Activated CD4-positive, alpha-beta T cell treated with anti-CD3 and anti-CD28 coated beads, Interleukin-2, amount 50 U/mL, for 1 hour (primary cell): ENCODE results near the gene EPC2.
A peak's percentile ranks its signal among the peaks of the same experiment; 100 is the strongest.
"Not testable (repeated sequence)": the region's sequence is repeated elsewhere in the genome, so short reads cannot be mapped to it uniquely, and the experiment has no call there.

Source experiments
- DNase-seq: peaks from one replicate; pipeline ENCODE4 v3.0.0-alpha.2; 2020

EPC2 gene

DNA sequence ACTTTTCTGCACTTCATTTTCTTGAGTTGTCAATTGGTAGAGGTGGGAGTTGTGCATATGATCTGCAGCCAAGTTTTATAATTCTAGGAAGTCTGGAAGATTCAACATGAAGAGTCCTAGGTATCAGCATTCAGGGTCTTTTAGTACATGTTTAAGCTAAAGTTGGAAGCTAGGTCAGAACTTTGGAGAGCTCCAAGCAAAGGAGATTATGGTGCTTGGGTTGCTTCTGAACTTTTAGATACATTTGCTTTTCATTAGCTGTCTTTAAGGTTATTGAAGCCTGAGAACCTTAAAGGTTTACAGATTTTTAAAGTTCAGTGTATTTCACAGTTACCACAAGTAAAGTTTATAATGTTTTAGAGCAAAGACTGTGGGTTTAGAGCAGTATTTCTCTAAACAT lies 85.5 kb downstream of the EPC2 start:
- no peak for DNase-seq

DNA sequence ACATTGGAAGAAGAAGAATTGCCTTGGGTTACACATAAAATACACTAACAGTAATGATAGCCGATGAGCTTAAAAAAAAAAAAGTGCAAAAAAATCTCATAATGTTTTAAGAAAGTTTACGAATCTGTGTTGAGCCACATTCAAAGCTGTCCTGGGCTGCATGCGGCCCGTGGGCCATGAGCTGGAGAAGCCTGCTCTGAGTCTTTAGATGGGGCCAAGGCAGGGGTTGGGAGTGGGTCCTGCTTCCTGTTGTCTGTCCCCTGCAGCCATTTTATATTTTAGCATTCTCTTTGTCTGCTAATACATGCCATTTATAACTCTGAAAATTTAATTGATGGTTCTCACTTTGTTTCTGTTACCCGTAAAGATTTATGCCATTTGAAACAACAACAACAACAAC lies 93.2 kb downstream of the EPC2 start:
- no peak for DNase-seq

DNA sequence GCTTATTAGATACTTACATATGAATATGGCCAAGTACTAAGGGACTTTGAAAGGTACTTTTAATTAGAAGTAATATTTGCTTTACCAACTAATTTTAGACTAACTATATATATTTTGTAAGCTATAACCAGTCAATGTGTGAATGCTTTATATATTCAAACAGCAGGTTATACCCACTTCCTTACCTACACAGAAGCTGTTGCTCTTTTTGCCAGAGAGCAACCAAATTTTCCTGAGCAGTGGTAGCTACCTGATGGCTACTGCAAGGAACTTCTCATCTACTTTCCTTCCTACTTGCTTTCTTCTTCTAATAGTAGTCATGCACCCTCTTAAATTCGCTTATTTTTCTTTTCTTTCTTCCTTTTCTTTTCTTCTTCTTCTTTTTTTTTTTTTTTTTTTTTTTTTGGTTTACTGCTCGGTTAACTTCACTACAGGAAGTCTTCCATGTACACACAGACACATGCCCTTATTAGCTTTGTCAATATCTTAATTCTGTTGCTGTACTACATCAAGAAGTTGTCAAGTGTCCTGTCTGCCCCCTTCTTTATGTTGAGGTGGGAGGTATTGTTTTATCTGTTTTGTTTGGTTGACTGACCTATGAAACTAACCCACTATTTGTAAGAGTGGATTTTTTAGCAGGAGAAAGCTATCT lies 95.0 kb downstream of the EPC2 start:
- DNase-seq, result no peak

DNA sequence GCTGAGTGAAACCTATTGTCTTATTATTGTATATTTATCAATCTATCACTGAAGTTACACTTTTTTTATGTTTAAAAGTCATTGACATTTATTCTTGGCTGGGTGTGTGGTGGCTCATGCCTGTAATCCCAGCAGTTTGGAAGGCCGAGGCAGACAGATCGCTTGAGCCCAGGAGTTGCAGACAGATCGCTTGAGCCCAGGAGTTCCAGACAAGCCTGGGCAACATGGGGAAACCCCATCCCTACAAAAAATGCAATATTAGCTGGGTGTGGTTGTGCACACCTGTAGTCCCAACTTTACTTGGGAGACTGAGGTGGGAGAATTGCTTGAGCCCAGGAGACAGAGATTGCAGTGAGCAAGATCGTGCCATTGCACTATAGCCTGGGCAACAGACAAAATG lies 97.8 kb downstream of the EPC2 start:
- DNase-seq, result no peak

DNA sequence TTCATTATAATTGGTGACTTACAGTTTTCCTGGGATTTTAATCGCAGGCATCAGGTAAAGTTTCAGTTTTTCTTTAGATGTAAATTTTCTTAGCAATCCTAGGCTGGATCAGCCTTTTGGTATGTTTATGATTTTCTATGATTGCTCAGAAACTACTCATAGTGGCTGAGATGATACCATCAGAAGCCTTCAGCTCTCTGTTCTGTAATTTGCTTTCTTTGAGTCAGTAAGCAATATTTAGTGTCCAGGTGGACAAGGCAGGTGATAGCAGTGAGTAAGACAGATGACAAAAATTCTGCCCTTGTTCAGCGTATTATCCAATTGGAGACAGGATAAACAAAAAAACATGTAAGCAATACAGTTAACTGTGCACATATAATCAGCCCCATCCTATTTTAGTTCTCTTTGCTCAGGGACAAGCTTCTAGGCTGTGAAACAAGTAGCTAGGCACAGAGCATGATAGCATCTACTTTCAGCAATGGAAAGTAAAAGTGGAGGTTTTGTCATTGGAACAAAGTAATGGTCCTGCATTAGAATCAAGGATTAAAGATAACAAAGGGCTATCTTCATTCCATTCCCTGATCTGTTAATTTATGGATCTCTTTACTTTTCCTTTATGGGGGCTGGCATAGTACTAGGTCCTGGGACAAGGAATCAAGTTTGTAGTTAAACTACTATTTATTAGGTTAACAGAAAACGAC lies 100.8 kb downstream of the EPC2 start:
- no peak for DNase-seq

DNA sequence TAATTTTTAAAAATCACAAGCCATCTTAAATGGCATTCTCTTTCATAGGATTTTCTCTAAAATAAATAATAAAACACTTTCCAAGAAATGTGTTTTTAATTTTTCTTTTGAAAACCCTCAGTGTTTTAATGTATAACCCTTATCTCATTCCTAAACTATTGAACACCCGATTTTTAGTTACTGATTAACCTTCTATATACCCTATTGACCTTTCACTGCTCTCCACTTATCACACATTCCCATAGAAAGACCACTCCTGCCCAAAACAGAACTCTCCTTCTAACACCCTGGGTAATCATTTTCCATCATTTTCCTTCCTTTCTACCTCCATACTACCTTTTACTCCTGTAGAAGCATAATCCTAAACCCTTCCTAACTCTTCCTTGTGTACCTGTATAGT lies 102.4 kb downstream of the EPC2 start:
- no peak for DNase-seq

DNA sequence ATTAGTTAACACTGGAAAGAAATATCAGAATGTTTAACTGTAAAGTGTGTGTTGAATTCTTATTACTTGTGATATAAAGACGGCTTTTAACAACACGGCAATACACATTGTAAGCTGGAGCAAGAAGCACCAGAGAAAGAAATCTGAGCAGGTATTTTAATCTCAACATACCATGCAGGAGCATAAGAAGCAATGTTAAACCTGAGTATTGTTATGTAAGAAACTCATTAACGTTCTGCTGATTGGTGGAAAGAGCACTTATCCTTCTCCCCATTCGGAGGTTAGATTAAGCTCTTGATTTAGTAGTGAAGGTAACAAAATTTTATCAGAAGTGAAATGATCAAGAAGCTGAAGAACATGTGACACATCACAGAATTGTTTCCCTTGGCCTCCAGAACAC lies 107.4 kb downstream of the EPC2 start:
- DNase-seq, result no peak

GRCh38 chr2:148752977-148753376 lies 108.4 kb downstream of the EPC2 start:
- DNase-seq, result no peak

- no peak for DNase-seq
Measured at GRCh38 chr2:148754864-148755263, 110.3 kb downstream of the EPC2 start.

DNA sequence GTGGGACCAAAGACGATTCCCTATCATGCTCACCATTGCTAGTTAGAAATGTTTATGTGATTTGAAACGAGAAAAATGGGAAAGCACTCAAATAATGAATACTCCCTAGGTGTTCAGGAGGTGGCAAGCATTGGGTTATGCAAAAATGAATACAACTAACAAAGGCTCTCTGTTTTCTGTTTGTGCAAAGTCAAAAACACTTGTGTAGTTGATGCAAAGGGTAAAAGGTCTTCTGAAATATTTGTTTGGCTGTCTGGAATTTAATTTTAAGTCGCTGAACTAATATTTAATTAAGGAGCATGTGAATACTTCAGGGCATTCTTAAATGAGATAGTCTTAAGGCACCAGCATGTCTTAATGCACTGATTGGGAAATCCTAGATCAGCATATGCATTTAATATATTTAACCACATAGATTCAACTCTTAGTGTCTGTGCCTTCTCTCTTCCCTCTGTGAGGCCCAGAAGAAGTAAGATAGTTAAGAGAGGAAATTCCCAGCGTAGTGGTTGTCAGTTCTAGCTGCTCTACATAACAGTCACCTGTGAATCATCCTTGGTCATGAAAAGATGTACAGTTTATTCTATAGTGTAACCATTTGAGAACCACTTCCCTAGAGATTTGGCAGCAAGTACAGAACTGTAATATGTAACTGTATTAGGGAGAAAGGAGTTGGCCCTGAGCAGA lies 111.9 kb downstream of the EPC2 start:
- no peak for DNase-seq

DNA sequence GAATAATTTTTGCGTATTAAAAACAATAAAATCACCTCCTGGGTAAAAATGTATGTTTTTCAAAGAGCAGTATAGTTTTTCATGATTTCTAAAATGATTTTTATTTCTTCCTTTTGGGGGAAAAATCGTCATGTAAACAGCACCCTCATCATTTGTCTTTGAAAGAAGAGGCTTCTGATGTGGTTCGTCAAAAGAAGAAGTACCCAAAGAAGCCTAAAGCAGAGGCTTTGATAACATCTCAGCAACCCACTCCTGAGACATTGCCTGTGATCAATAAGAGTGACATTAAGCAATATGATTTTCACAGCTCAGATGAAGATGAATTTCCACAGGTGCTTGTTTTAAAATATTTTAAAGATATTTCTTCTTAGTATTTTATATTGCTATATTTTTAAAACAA lies 120.3 kb downstream of the EPC2 start:
- DNase-seq, result no peak

GRCh38 chr2:148770047-148770446 lies 125.5 kb downstream of the EPC2 start:
- DNase-seq, result no peak

GRCh38 chr2:148781544-148781943 lies 137.0 kb downstream of the EPC2 start:
- no peak for DNase-seq

DNA sequence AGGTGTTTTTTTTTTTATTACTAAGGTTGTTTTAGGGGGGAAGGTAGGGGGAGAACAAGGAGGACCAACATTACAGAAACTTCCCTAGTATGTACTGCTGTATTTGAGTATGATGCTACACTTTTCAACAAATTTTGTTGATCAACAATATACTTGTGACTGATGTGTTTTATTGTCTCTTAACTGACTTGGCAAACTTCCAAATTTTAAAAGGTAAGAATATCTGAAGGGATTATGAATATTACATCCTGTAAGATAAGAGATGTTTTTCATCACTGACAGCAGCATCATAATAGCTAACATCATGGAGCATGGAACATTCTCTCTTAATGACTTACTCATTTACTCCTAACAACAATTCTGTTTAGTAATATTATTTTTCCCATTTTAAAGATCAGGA lies 144.5 kb downstream of the EPC2 start:
- no peak for DNase-seq

GRCh38 chr2:148790172-148790571 lies 145.6 kb downstream of the EPC2 start:
- DNase-seq, result not testable (repeated sequence)

- DNase-seq, result no peak
Measured at GRCh38 chr2:148794558-148794957, 150.0 kb downstream of the EPC2 start.

- DNase-seq, result no peak
Measured at GRCh38 chr2:148796735-148797512, 152.4 kb downstream of the EPC2 start.

GRCh38 chr2:148802448-148803220 lies 158.1 kb downstream of the EPC2 start:
- DNase-seq, result no peak

- DNase-seq, result no peak
Measured at GRCh38 chr2:148810081-148810480, 165.5 kb downstream of the EPC2 start.

DNA sequence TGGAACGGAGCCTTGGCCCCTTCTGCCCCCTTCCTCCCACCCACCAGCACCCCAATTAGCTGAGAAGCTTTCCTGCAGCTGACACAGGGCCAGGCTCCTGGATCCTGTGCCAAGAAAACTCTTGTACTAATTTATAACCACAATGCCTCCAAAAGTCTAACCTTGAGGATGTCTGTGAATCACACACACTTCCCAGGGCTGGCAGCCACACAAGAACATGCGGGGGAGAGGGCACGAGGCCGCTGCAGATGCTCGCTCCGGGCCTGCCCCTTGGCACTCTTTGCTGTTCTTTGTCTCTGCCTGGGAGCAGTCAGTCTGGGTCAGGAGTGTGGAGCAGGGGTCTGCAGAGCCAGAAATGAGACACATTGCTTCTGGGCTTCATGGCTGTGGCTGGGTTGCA lies 167.8 kb downstream of the EPC2 start:
- no peak for DNase-seq

GRCh38 chr2:148813603-148814065 lies 169.1 kb downstream of the EPC2 start:
- DNase-seq, result peak; percentile 52

GRCh38 chr2:148814143-148814859 lies 169.8 kb downstream of the EPC2 start:
- no peak for DNase-seq
